Fibroblast of peridontal ligament (primary cell): Measurements from ENCODE around the gene TRMT10C.
A peak's percentile ranks its signal among the peaks of the same experiment; 100 is the strongest.
"Not testable (repeated sequence)": the region's sequence is repeated elsewhere in the genome, so short reads cannot be mapped to it uniquely, and the experiment has no call there.

ENCODE experiments used
- DNase-seq: peaks from one replicate; pipeline ENCODE4 v3.0.0-alpha.2; 2010; ENCODE audit errors: extremely low read depth

TRMT10C gene

DNA sequence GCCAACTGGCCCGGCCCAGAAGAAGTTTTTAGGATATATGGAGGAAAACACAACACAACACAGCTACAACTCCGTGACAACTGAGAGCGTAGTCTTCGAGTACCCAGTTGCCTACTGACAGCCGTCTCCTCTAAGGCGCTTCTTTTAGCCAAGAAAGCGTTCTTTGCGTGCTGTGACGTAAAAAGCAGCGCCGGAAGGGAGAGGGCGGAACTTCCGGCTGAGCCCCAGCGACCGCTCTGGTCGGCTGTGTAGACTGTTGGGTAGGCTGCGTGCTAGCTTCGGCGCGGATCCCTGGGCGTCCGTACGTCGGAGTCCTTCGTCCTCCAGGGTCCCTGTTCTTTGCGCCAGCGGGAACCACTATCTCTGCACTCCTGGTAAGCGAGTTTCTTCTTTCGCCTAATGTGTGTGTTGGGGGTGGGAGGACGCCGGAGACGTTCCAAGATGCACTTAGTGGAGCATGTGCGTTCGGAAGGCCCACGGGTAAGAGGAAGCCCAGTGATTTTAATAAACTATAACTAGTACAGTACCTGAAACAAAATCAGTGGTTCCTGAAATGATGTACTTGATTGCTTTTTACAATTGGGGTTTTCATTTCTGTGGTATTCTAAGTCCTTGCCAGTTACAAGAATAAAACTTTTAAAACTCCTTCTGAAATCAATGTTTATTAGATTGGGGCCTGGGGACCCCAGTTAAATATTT, at the start of gene TRMT10C:
TRMT10C (plus strand) TSS at position 239 of the 699 bp plus-strand sequence. CDS start 2,914 bp downstream, outside the sequence.
- DNase-seq: peak; percentile 94

GRCh38 chr3:101512396-101512645, 49.3 kb upstream of the TRMT10C start:
- DNase-seq: no peak

GRCh38 chr3:101512646-101513418, 48.8 kb upstream of the TRMT10C start, which contains the start of gene SENP7:
Gene SENP7, minus strand, starts transcription at chr3:101513212. Its CDS starts 82 bp downstream, at chr3:101513130.
- peak; percentile 79 for DNase-seq

DNA sequence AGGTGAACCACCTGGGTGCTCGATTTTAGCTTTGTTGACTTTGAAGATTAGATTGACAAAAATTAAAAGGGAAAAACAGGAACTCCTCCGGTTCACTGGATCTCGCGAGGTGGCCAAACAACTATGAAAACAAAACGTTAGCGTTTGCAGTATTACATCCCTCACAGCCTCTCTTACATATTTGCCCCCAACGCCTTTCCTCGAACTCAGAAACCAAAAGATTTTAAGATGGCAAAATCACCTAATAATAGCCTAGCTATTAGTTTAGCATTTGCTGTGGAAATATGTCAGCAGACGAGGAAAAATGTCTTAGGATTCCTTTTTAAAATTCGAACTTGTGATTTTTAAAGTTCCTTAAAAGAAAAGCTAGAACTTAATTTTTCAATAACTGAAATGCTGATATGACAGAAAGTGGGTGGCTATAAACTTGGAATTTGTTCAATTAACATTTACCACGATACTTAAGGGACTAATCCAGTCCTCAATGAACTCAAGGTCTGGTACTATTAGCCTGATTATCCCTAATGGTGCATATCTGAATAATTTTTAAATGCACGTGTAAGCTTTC, 48.2 kb upstream of the TRMT10C start:
- peak; percentile 84 for DNase-seq

GRCh38 chr3:101518421-101518871, 43.2 kb upstream of the TRMT10C start:
- DNase-seq: no peak

DNA sequence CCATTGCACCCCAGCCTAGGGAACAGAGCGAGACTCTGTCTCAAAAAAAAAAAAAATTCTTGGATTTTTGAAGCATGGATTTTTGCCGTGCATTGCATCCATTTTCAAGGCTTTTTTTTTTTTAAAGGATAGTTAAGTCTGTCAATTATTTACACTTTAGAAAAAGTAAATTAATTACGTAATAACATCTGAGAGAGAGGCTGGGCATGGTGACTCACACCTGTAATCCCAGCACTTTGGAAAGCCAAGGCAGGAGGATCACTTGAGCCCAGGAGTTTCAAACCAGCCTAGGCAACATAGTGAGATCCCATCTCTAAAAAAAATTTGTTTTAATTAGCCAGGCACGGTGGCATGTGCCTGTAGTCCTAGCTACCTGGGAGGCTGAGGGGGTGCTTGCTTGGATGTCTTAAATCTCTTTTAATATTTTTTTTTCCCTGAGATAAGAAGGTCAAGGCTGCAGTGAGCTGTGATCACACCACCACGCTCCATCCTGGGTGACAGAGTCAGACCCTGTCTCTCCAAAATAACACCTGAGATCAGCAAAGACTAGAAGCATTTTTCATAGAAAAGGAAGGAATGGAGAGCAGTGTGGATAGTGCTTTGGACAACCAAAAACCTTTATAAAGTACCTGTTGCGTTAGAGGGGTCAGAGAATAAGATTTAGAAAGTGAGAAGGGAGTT, 41.8 kb upstream of the TRMT10C start:
- DNase-seq: no peak

GRCh38 chr3:101521211-101521701, 40.4 kb upstream of the TRMT10C start:
- DNase-seq: no peak

GRCh38 chr3:101527441-101527840, 34.2 kb upstream of the TRMT10C start:
- no peak for DNase-seq

- DNase-seq: no peak
These were observed 33.8 kb upstream of the TRMT10C start for GRCh38 chr3:101527906-101528305.

GRCh38 chr3:101529816-101530685, 31.6 kb upstream of the TRMT10C start:
- DNase-seq: no peak

DNA sequence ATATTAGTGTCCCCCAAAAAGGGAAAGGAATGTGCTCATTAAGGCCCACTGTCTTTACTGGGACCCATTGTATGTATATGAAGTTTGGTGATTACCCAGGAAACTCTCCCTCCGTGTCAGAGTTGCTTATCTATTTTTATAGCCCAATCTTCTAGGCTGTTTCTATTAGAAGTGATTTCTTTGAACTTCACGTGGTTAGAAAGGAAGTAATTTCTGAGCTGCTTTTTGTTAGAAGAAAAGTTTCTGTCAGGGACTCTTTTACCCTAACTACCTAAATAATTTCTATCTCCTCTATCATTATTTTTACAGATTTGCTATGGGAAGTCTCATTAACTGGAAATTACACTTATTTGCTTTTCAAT, 31.0 kb upstream of the TRMT10C start:
- no peak for DNase-seq

GRCh38 chr3:101531473-101532086, 30.1 kb upstream of the TRMT10C start:
- no peak for DNase-seq

- no peak for DNase-seq
These were observed 28.7 kb upstream of the TRMT10C start for GRCh38 chr3:101532783-101533602.

- DNase-seq: no peak
These were observed 28.1 kb upstream of the TRMT10C start for GRCh38 chr3:101533603-101533968.

- DNase-seq: no peak
These were observed 26.4 kb upstream of the TRMT10C start for GRCh38 chr3:101535221-101535620.

GRCh38 chr3:101536266-101536665, 25.4 kb upstream of the TRMT10C start:
- no peak for DNase-seq

DNA sequence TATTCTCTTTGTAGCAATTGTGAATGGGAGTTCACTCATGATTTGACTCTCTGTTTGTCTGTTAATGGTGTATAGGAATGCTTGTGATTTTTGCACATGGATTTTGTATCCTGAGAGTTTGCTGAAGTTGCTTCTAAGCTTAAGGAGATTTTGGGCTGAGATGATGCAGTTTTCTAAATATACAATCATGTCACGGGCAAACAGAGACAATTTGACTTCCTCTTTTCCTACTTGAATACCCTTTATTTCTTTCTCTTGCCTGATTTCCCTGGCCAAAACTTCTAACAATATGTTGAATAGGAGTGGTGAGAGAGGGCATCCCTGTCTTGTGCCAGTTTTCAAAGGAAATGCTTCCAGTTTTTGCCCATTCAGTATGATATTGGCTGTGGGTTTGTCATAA, 24.7 kb upstream of the TRMT10C start:
- not testable (repeated sequence) for DNase-seq

DNA sequence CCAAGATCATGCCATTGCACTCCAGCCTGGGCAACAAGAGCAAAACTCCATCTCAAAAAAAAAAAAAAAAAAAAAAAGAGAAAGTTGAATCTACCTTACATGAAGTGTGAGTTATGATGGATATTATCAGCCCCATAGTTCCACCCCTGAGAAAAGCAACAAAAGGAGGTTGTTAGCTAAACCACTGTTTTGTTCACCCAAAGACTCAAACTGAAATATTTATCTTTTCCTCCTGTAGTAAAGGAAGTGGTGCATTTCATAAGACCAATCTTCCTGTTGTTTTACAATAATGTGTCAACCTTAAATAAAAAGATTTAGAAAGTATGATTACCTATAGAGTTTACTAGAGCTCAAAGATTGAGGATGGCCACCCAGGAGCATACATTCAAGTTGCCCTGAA, 18.7 kb upstream of the TRMT10C start:
- no peak for DNase-seq

- DNase-seq: no peak
These were observed 17.4 kb upstream of the TRMT10C start for GRCh38 chr3:101544161-101544850.
